ENCODE data around the gene RPL27A.

GRCh38 chr11:8640267-8640906 is 42.2 kb upstream of the RPL27A start:
- TF ChIP-seq CTCF (IDR thresholded peaks at IDR 0.05): no peak
- TF ChIP-seq POLR2A (IDR thresholded peaks at IDR 0.05): no peak
- no peak for TF ChIP-seq POLR2AphosphoS5 (IDR thresholded peaks at IDR 0.05)
